Measurements from ENCODE around the gene REM1.

Gene REM1

DNA sequence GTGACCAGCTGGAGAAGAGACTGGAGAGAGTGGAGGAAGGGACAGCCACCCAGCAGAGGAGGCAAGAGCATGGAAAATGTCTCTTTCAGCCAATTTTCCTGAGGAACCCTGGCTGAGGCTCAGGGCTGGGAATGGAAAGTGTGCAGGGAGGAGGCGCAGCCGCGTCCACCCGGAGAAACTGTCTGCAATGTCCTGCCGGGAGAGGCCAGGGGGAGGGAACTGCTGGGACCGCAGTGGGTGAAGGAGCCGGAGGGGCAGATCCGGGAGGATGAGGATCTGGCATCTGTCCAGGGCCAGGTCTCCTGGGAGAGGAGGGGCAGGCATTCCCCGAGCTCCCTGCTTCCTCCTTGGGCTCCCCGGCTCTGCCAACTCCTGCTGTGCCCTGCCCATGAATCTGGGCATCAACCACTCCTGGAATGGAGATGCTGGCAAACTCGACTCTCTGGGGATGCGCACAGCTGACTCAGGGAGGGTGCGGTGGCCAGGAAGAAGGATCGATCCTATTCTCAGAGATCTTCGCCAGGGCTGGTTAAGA, 21.7 kb downstream of the REM1 start:
- TF ChIP-seq BACH2 (CRISPR knock-in tag; IDR thresholded peaks at IDR 0.05; ENCODE audit: borderline replicate concordance) (no peak), OSR1 (CRISPR knock-in tag; IDR thresholded peaks at IDR 0.05) (no peak), SNAI2 (CRISPR knock-in tag; IDR thresholded peaks at IDR 0.05) (no peak), PPARA (CRISPR knock-in tag; IDR thresholded peaks at IDR 0.05; ENCODE audit: borderline replicate concordance) (no peak), ZNF8 (CRISPR knock-in tag; IDR thresholded peaks at IDR 0.05) (no peak), TCF4 (CRISPR knock-in tag; IDR thresholded peaks at IDR 0.05; ENCODE audit: borderline replicate concordance) (no peak), ZNF70 (CRISPR knock-in tag; IDR thresholded peaks at IDR 0.05) (no peak), CSDC2 (CRISPR knock-in tag; IDR thresholded peaks at IDR 0.05) (no peak), ISL1 (CRISPR knock-in tag; IDR thresholded peaks at IDR 0.05) (no peak), RARB (CRISPR knock-in tag; IDR thresholded peaks at IDR 0.05) (no peak), ESRRG (CRISPR knock-in tag; IDR thresholded peaks at IDR 0.05) (no peak), ZNF565 (CRISPR knock-in tag; conservative IDR thresholded peaks at IDR 0.05; ENCODE audit: low read depth) (no peak), ZFP30 (CRISPR knock-in tag; IDR thresholded peaks at IDR 0.05) (no peak)
- TF ChIP-seq, protein P1, sequence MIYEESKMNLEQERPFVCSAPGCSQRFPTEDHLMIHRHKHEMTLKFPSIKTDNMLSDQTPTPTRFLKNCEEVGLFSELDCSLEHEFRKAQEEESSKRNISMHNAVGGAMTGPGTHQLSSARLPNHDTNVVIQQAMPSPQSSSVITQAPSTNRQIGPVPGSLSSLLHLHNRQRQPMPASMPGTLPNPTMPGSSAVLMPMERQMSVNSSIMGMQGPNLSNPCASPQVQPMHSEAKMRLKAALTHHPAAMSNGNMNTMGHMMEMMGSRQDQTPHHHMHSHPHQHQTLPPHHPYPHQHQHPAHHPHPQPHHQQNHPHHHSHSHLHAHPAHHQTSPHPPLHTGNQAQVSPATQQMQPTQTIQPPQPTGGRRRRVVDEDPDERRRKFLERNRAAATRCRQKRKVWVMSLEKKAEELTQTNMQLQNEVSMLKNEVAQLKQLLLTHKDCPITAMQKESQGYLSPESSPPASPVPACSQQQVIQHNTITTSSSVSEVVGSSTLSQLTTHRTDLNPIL (CRISPR knock-in tag; IDR thresholded peaks at IDR 0.05; ENCODE audit: low read depth), result no peak
- TF ChIP-seq, protein P2, sequence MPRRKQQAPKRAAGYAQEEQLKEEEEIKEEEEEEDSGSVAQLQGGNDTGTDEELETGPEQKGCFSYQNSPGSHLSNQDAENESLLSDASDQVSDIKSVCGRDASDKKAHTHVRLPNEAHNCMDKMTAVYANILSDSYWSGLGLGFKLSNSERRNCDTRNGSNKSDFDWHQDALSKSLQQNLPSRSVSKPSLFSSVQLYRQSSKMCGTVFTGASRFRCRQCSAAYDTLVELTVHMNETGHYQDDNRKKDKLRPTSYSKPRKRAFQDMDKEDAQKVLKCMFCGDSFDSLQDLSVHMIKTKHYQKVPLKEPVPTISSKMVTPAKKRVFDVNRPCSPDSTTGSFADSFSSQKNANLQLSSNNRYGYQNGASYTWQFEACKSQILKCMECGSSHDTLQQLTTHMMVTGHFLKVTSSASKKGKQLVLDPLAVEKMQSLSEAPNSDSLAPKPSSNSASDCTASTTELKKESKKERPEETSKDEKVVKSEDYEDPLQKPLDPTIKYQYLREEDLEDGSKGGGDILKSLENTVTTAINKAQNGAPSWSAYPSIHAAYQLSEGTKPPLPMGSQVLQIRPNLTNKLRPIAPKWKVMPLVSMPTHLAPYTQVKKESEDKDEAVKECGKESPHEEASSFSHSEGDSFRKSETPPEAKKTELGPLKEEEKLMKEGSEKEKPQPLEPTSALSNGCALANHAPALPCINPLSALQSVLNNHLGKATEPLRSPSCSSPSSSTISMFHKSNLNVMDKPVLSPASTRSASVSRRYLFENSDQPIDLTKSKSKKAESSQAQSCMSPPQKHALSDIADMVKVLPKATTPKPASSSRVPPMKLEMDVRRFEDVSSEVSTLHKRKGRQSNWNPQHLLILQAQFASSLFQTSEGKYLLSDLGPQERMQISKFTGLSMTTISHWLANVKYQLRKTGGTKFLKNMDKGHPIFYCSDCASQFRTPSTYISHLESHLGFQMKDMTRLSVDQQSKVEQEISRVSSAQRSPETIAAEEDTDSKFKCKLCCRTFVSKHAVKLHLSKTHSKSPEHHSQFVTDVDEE (CRISPR knock-in tag; IDR thresholded peaks at IDR 0.05), result no peak
- TF ChIP-seq, protein P3, sequence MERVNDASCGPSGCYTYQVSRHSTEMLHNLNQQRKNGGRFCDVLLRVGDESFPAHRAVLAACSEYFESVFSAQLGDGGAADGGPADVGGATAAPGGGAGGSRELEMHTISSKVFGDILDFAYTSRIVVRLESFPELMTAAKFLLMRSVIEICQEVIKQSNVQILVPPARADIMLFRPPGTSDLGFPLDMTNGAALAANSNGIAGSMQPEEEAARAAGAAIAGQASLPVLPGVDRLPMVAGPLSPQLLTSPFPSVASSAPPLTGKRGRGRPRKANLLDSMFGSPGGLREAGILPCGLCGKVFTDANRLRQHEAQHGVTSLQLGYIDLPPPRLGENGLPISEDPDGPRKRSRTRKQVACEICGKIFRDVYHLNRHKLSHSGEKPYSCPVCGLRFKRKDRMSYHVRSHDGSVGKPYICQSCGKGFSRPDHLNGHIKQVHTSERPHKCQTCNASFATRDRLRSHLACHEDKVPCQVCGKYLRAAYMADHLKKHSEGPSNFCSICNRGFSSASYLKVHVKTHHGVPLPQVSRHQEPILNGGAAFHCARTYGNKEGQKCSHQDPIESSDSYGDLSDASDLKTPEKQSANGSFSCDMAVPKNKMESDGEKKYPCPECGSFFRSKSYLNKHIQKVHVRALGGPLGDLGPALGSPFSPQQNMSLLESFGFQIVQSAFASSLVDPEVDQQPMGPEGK (CRISPR knock-in tag; IDR thresholded peaks at IDR 0.05; ENCODE audit: borderline replicate concordance), result no peak

DNA sequence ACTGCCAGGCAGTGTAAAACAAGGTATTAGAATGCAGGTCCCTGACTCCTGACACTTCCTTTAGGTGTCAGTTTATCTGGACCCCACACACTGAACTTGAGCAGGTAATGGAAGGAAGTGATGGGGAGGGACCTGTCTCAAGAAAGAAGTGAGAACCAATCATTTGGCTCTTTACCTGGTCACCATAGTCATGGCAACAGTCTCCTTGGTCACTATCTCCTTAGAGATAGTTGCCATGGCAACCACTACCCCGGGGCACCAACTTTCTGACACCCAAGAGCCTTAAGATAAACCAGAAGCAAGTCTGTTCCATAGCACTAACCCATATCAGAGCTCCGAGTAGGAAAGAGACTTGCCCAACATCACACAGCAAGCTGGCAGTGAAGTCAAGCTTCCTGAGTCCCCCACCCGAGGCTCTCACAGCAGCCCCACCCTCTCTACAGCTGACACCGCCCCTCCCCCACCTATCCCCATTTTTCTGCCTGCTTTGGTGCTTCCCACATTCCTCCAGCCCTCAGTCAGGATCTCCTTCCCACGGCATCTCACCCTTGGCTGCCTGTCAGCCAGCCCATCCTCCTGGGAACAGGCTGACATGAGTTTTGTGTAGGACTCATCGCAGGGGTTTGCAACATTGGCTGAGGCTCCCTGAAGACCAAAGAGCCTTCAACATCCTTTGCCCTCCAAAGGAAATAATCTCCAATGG, 22.9 kb downstream of the REM1 start:
- TF ChIP-seq, protein P4, sequence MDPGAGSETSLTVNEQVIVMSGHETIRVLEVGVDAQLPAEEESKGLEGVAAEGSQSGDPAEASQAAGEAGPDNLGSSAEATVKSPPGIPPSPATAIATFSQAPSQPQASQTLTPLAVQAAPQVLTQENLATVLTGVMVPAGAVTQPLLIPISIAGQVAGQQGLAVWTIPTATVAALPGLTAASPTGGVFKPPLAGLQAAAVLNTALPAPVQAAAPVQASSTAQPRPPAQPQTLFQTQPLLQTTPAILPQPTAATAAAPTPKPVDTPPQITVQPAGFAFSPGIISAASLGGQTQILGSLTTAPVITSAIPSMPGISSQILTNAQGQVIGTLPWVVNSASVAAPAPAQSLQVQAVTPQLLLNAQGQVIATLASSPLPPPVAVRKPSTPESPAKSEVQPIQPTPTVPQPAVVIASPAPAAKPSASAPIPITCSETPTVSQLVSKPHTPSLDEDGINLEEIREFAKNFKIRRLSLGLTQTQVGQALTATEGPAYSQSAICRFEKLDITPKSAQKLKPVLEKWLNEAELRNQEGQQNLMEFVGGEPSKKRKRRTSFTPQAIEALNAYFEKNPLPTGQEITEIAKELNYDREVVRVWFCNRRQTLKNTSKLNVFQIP (CRISPR knock-in tag; IDR thresholded peaks at IDR 0.05; ENCODE audit: borderline replicate concordance, low read depth), result no peak
- TF ChIP-seq OSR1 (CRISPR knock-in tag; IDR thresholded peaks at IDR 0.05) (no peak), ZFP30 (CRISPR knock-in tag; IDR thresholded peaks at IDR 0.05) (no peak), ZNF70 (CRISPR knock-in tag; IDR thresholded peaks at IDR 0.05) (no peak), ESRRG (CRISPR knock-in tag; IDR thresholded peaks at IDR 0.05) (no peak), TOX (CRISPR knock-in tag; IDR thresholded peaks at IDR 0.05; ENCODE audit: borderline replicate concordance) (no peak), RARB (CRISPR knock-in tag; IDR thresholded peaks at IDR 0.05) (no peak), ZNF8 (CRISPR knock-in tag; IDR thresholded peaks at IDR 0.05) (no peak), ZNF565 (CRISPR knock-in tag; conservative IDR thresholded peaks at IDR 0.05; ENCODE audit: low read depth) (no peak), CSDC2 (CRISPR knock-in tag; IDR thresholded peaks at IDR 0.05) (no peak), ZFP3 (CRISPR knock-in tag; IDR thresholded peaks at IDR 0.05) (no peak), TCF4 (CRISPR knock-in tag; IDR thresholded peaks at IDR 0.05; ENCODE audit: borderline replicate concordance) (no peak), ZC3H10 (CRISPR knock-in tag; IDR thresholded peaks at IDR 0.05) (no peak), ISL1 (CRISPR knock-in tag; IDR thresholded peaks at IDR 0.05) (no peak)
- TF ChIP-seq, protein P1 (CRISPR knock-in tag; IDR thresholded peaks at IDR 0.05; ENCODE audit: low read depth), result no peak
- ATAC-seq, result no peak

More for the DNA sequence above, 21.7 kb downstream of the REM1 start:
- ATAC-seq, result peak; percentile 83
